BJ (cell line): Measurements from ENCODE around the gene FAM174A. TPM values are rescaled to one million over a fixed set of nuclear protein-coding genes. Genes with fewer than 3 reads are reported as not detected.

Experiments used
- CTCF ChIA-PET: fragments of 350-600 bp; formaldehyde crosslinking; extraction: SDS; loops from one replicate; lab custom pipeline; 2021; ENCODE audit warnings: antibody characterized with exemption, inconsistent platforms; lab: Yijun Ruan, JAX
- POLR2A ChIA-PET: fragments of 300-600 bp; sonication (Branson Sonifier 250); formaldehyde crosslinking; extraction: SDS; loops from one replicate; lab custom pipeline; 2021; ENCODE audit warnings: antibody characterized with exemption; lab: Charles Lee
- DNase-seq: peaks from one replicate; pipeline ENCODE4 v3.0.0-alpha.2; 2011; ENCODE audit warnings: low read depth
- H3K27me3 ChIP-seq: 2 replicates; pipeline ENCODE4 v1.6.0; 2011; ENCODE audit warnings: low read length; ENCODE audit not compliant: control insufficient read depth, insufficient read depth
- H3K36me3 ChIP-seq: 2 replicates; pipeline ENCODE4 v1.5.1; 2011; ENCODE audit warnings: low read length; ENCODE audit not compliant: control insufficient read depth, insufficient read depth
- H3K4me3 ChIP-seq: 2 replicates; pipeline ENCODE4 v1.5.1; 2011; ENCODE audit warnings: low read depth, mild to moderate bottlenecking, control low read depth, low read length
- CTCF ChIP-seq: IDR thresholded peaks from 2 replicates; pipeline ENCODE4 v1.5.1; 2011; ENCODE audit warnings: low read depth, mild to moderate bottlenecking, control low read depth, inconsistent platforms, low read length, moderate library complexity; ENCODE audit not compliant: insufficient read depth
- polyA plus RNA-seq: library from polyadenylated mRNA; depleted of rRNA; stranded (reverse); fragments of >200 nt; gene quantifications from 2 replicates; pipeline ENCODE4 v1.2.3, GENCODE V29; 2011

The FAM174A gene
- polyA plus RNA-seq, 1 experiment, result 7.9 TPM

GRCh38 chr5:100551183-100551582 lies 16.0 kb downstream of the FAM174A start:
- ChIA-PET CTCF (no interaction called here), POLR2A (no interaction called here)
- no peaks in the 10 kb centered on the region for H3K27me3 ChIP-seq
- H3K4me3 ChIP-seq, result no peak overlapping the region
- TF ChIP-seq CTCF, result no peak
- DNase-seq, result no peak
- H3K36me3 ChIP-seq, result peaks cover 1% of the 10 kb centered on the region; the same call in 1 of the 2 replicates

GRCh38 chr5:100553209-100553608 lies 18.0 kb downstream of the FAM174A start:
- CTCF ChIA-PET, result no interaction called here

GRCh38 chr5:100560860-100561259 lies 25.7 kb downstream of the FAM174A start:
- Histone ChIP-seq H3K27me3 (no peaks in the 10 kb centered on the region), H3K4me3 (no peak overlapping the region), H3K36me3 (no peaks in the 10 kb centered on the region)
- POLR2A ChIA-PET, result no interaction called here
- CTCF ChIA-PET, result no interaction called here
- TF ChIP-seq CTCF, result no peak
- no peak for DNase-seq

More at GRCh38 chr5:100553209-100553608, 18.0 kb downstream of the FAM174A start:
- Histone ChIP-seq H3K36me3 (peaks cover 1% of the 10 kb centered on the region; the same call in 1 of the 2 replicates), H3K4me3 (no peak overlapping the region), H3K27me3 (no peaks in the 10 kb centered on the region)
- DNase-seq, result peak; percentile 25
- POLR2A ChIA-PET, result no interaction called here
- no peak for TF ChIP-seq CTCF

- TF ChIP-seq CTCF, result no peak
- CTCF ChIA-PET, result no interaction called here
- POLR2A ChIA-PET, result no interaction called here
These were observed 27.6 kb downstream of the FAM174A start for GRCh38 chr5:100562821-100563220.

GRCh38 chr5:100566382-100567141 lies 31.4 kb downstream of the FAM174A start:
- TF ChIP-seq CTCF, result no peak
- ChIA-PET CTCF (no interaction called here), POLR2A (no interaction called here)
- Histone ChIP-seq H3K27me3 (no peaks in the 10 kb centered on the region), H3K36me3 (no peaks in the 10 kb centered on the region), H3K4me3 (no peak overlapping the region)
- no peak for DNase-seq

More at GRCh38 chr5:100562821-100563220, 27.6 kb downstream of the FAM174A start:
- no peak for DNase-seq
- Histone ChIP-seq H3K27me3 (no peaks in the 10 kb centered on the region), H3K4me3 (no peak overlapping the region), H3K36me3 (no peaks in the 10 kb centered on the region)
